HEK293 (cell line): ENCODE data around the gene TM7SF3.
A peak's percentile ranks its signal among the peaks of the same experiment; 100 is the strongest.

ENCODE experiments used
- CTCF ChIA-PET: fragments of 350-600 bp; formaldehyde crosslinking; extraction: SDS; loops from one replicate; lab custom pipeline; 2021; ENCODE audit warnings: antibody characterized with exemption; lab: Yijun Ruan, JAX
- POLR2A ChIA-PET: fragments of 300-600 bp; formaldehyde crosslinking; extraction: SDS; loops from one replicate; lab custom pipeline; 2020; ENCODE audit warnings: antibody characterized with exemption, inconsistent platforms; lab: Yijun Ruan, JAX
- H3K27ac ChIP-seq: fragments of 200-500 bp; sonication (Bioruptor generic); 2 replicates; pipeline ENCODE4 v1.5.1; 2014; ENCODE audit warnings: low read depth, low read length, control low read depth, inconsistent platforms; ENCODE audit errors: extremely low read depth
- H3K36me3 ChIP-seq, 2 experiments: fragments of 200-500 bp in 1 of 2; sonication (Bioruptor generic) in 1 of 2; 1 replicate in 1 of 2; 2 replicates in 1 of 2; pipeline ENCODE4 v1.5.1; 2014 to 2017; ENCODE audit warnings: inconsistent platforms in 2 of 2, low read length in 2 of 2; ENCODE audit not compliant: control insufficient read depth in 2 of 2, insufficient read depth in 1 of 2
- H3K4me1 ChIP-seq: fragments of 200-500 bp; sonication (Bioruptor generic); 2 replicates; pipeline ENCODE4 v1.5.1; 2014; ENCODE audit warnings: mild to moderate bottlenecking, low read length, inconsistent platforms; ENCODE audit not compliant: control insufficient read depth, insufficient read depth
- H3K4me3 ChIP-seq: 2 replicates; pipeline ENCODE4 v1.5.1; 2011; ENCODE audit warnings: low read depth, mild to moderate bottlenecking, control low read depth, low read length, moderate library complexity
- H3K9me3 ChIP-seq: fragments of 200-500 bp; sonication (Bioruptor generic); 2 replicates; pipeline ENCODE4 v1.5.1; 2014; ENCODE audit warnings: low read depth, low read length, inconsistent platforms; ENCODE audit not compliant: control insufficient read depth, insufficient read depth
- BCL11B ChIP-seq: fragments of 450-650 bp; formaldehyde crosslinking; IDR thresholded peaks from 2 replicates; pipeline ENCODE4 v1.5.1; 2016; ENCODE audit warnings: low read depth, missing biosample characterization, missing genetic modification characterization
- GFI1B ChIP-seq: fragments of 450-650 bp; formaldehyde crosslinking; IDR thresholded peaks from 2 replicates; pipeline ENCODE4 v1.5.1; 2016; ENCODE audit warnings: missing biosample characterization, missing genetic modification characterization
- KLF7 ChIP-seq: fragments of 450-650 bp; formaldehyde crosslinking; IDR thresholded peaks from 2 replicates; pipeline ENCODE4 v1.5.1; 2016; ENCODE audit warnings: missing biosample characterization, missing genetic modification characterization, borderline replicate concordance
- RBAK ChIP-seq: fragments of 450-650 bp; formaldehyde crosslinking; IDR thresholded peaks from 2 replicates; pipeline ENCODE4 v1.5.1; 2016; ENCODE audit warnings: missing biosample characterization, missing genetic modification characterization
- YY2 ChIP-seq: fragments of 450-650 bp; formaldehyde crosslinking; IDR thresholded peaks from 2 replicates; pipeline ENCODE4 v1.5.1; 2016; ENCODE audit warnings: missing biosample characterization, missing genetic modification characterization
- ZBTB8A ChIP-seq: fragments of 450-650 bp; formaldehyde crosslinking; IDR thresholded peaks from 2 replicates; pipeline ENCODE4 v1.5.1; 2016; ENCODE audit warnings: missing biosample characterization, missing genetic modification characterization
- ZEB2 ChIP-seq: fragments of 450-650 bp; formaldehyde crosslinking; IDR thresholded peaks from 2 replicates; pipeline ENCODE4 v1.5.1; 2016; ENCODE audit warnings: missing biosample characterization, missing genetic modification characterization
- ZNF10 ChIP-seq: fragments of 450-650 bp; formaldehyde crosslinking; IDR thresholded peaks from 2 replicates; pipeline ENCODE4 v1.5.1; 2017; ENCODE audit warnings: missing biosample characterization, missing genetic modification characterization
- ZNF16 ChIP-seq: fragments of 450-650 bp; formaldehyde crosslinking; IDR thresholded peaks from 2 replicates; pipeline ENCODE4 v1.5.1; 2016; ENCODE audit warnings: low read depth, missing biosample characterization, missing genetic modification characterization
- ZNF2 ChIP-seq: fragments of 450-650 bp; formaldehyde crosslinking; IDR thresholded peaks from 2 replicates; pipeline ENCODE4 v1.5.1; 2016; ENCODE audit warnings: missing biosample characterization, missing genetic modification characterization
- ZNF335 ChIP-seq: fragments of 450-650 bp; formaldehyde crosslinking; conservative IDR thresholded peaks from 2 replicates; pipeline ENCODE4 v1.5.1; 2016; ENCODE audit warnings: missing biosample characterization, missing genetic modification characterization
- ZNF561 ChIP-seq: fragments of 450-650 bp; IDR thresholded peaks from 2 replicates; pipeline ENCODE4 v1.5.1; 2018; ENCODE audit warnings: missing biosample characterization, missing genetic modification characterization, borderline replicate concordance
- ZNF600 ChIP-seq: fragments of 450-650 bp; formaldehyde crosslinking; IDR thresholded peaks from 2 replicates; pipeline ENCODE4 v1.5.1; 2016; ENCODE audit warnings: missing biosample characterization, missing genetic modification characterization
- ZNF623 ChIP-seq: fragments of 450-650 bp; formaldehyde crosslinking; IDR thresholded peaks from 2 replicates; pipeline ENCODE4 v1.5.1; 2016; ENCODE audit warnings: missing biosample characterization, missing genetic modification characterization
- ZNF707 ChIP-seq: fragments of 450-650 bp; formaldehyde crosslinking; IDR thresholded peaks from 2 replicates; pipeline ENCODE4 v1.5.1; 2016; ENCODE audit warnings: missing biosample characterization, missing genetic modification characterization
- ZSCAN16 ChIP-seq: fragments of 450-650 bp; formaldehyde crosslinking; IDR thresholded peaks from 2 replicates; pipeline ENCODE4 v1.5.1; 2016; ENCODE audit warnings: missing biosample characterization, missing genetic modification characterization
- TF ChIP-seq, protein P1 (sequence below): fragments of 450-650 bp; formaldehyde crosslinking; IDR thresholded peaks from 2 replicates; pipeline ENCODE4 v1.5.1; 2016; ENCODE audit warnings: missing biosample characterization, missing genetic modification characterization, borderline replicate concordance
- TF ChIP-seq, protein P2 (sequence below): fragments of 450-650 bp; formaldehyde crosslinking; IDR thresholded peaks from 2 replicates; pipeline ENCODE4 v1.5.1; 2016; ENCODE audit warnings: missing biosample characterization, missing genetic modification characterization, borderline replicate concordance
- TF ChIP-seq, protein P3 (sequence below): fragments of 450-650 bp; formaldehyde crosslinking; IDR thresholded peaks from 2 replicates; pipeline ENCODE4 v1.5.1; 2017; ENCODE audit warnings: missing biosample characterization, mild to moderate bottlenecking, missing genetic modification characterization, moderate library complexity

TM7SF3 gene

DNA sequence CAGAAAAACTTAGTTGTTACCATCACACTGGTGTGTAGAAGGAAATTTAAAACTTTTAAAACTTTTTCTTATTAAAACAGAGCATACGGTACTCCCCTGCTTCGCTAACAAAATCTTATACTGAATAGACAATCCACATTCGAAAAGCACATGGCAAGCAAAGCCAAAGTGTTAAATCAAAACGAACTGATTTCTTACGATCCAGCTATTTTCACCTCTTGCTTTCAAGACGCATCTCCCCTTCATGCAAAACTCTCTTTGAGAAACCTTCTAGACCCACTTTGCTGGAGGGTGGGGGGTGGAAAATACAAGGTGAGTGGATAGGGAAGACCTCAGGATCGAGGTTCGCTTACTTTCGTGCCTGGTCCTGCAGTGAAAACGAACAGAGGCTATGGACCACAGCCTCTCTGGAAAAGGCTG, 76.7 kb downstream of the TM7SF3 start:
- H3K4me1 ChIP-seq, result peaks cover 27% of the 10 kb centered on the region
- peaks cover 3 to 9% of the 10 kb centered on the region in 2 experiments; a peak in 2 of 3 replicates for H3K36me3 ChIP-seq
- ChIA-PET POLR2A (interaction anchor here (0.8 to 0.9 kb wide), 2 partner anchors 76 to 104 kb away, joined by 3 read pairs; partner anchors contain the start of gene ITPR2), CTCF (no interaction called here)
- TF ChIP-seq, protein P1, sequence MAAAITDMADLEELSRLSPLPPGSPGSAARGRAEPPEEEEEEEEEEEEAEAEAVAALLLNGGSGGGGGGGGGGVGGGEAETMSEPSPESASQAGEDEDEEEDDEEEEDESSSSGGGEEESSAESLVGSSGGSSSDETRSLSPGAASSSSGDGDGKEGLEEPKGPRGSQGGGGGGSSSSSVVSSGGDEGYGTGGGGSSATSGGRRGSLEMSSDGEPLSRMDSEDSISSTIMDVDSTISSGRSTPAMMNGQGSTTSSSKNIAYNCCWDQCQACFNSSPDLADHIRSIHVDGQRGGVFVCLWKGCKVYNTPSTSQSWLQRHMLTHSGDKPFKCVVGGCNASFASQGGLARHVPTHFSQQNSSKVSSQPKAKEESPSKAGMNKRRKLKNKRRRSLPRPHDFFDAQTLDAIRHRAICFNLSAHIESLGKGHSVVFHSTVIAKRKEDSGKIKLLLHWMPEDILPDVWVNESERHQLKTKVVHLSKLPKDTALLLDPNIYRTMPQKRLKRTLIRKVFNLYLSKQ (tag by site-specific recombination), result no peak
- TF ChIP-seq ZEB2 (no peak; the same call in 1 of the 2 replicates), ZNF10 (no peak), YY2 (tag by site-specific recombination) (no peak), ZNF623 (no peak), ZNF16 (tag by site-specific recombination) (no peak), ZSCAN16 (tag by site-specific recombination) (no peak), BCL11B (tag by site-specific recombination) (no peak), GFI1B (tag by site-specific recombination) (peak; percentile 51; the same call in 1 of the 2 replicates), ZNF561 (no peak), KLF7 (tag by site-specific recombination) (no peak), ZNF707 (no peak), ZBTB8A (tag by site-specific recombination) (no peak; the same call in 1 of the 2 replicates), ZNF335 (tag by site-specific recombination) (peak; percentile 71), ZNF600 (0 out of 2 replicates have a peak, but pooled peaks have one; percentile 77), RBAK (no peak), ZNF2 (tag by site-specific recombination) (peak; percentile 41; the same call in 1 of the 2 replicates)
- TF ChIP-seq, protein P2, sequence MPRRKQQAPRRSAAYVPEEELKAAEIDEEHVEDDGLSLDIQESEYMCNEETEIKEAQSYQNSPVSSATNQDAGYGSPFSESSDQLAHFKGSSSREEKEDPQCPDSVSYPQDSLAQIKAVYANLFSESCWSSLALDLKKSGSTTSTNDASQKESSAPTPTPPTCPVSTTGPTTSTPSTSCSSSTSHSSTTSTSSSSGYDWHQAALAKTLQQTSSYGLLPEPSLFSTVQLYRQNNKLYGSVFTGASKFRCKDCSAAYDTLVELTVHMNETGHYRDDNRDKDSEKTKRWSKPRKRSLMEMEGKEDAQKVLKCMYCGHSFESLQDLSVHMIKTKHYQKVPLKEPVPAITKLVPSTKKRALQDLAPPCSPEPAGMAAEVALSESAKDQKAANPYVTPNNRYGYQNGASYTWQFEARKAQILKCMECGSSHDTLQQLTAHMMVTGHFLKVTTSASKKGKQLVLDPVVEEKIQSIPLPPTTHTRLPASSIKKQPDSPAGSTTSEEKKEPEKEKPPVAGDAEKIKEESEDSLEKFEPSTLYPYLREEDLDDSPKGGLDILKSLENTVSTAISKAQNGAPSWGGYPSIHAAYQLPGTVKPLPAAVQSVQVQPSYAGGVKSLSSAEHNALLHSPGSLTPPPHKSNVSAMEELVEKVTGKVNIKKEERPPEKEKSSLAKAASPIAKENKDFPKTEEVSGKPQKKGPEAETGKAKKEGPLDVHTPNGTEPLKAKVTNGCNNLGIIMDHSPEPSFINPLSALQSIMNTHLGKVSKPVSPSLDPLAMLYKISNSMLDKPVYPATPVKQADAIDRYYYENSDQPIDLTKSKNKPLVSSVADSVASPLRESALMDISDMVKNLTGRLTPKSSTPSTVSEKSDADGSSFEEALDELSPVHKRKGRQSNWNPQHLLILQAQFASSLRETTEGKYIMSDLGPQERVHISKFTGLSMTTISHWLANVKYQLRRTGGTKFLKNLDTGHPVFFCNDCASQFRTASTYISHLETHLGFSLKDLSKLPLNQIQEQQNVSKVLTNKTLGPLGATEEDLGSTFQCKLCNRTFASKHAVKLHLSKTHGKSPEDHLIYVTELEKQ (tag by site-specific recombination), result no peak
- TF ChIP-seq, protein P3, sequence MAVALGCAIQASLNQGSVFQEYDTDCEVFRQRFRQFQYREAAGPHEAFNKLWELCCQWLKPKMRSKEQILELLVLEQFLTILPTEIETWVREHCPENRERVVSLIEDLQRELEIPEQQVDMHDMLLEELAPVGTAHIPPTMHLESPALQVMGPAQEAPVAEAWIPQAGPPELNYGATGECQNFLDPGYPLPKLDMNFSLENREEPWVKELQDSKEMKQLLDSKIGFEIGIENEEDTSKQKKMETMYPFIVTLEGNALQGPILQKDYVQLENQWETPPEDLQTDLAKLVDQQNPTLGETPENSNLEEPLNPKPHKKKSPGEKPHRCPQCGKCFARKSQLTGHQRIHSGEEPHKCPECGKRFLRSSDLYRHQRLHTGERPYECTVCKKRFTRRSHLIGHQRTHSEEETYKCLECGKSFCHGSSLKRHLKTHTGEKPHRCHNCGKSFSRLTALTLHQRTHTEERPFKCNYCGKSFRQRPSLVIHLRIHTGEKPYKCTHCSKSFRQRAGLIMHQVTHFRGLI (tag by site-specific recombination), result peak; percentile 9; the same call in 1 of the 2 replicates
- peak overlapping the region; percentile 87 for H3K4me3 ChIP-seq
- peak overlapping the region; percentile 91 for H3K27ac ChIP-seq
- H3K9me3 ChIP-seq, result no peaks in the 10 kb centered on the region
